Right atrium auricular region (tissue), 2 donors: Measurements from ENCODE around the gene MARCHF9. TPM values are rescaled to one million over a fixed set of nuclear protein-coding genes. Genes with fewer than 3 reads are reported as not detected.

Source experiments
- DNase-seq: peaks from one replicate; pipeline ENCODE4 v3.0.0-alpha.2; 2019; ENCODE audit warnings: low spot score
- H3K27ac ChIP-seq, 2 donors: fragments of 200-600 bp; sonication (generic); 1 replicate in 1 of 2; 2 replicates in 1 of 2; pipeline ENCODE4 v1.5.1; 2016 to 2019
- H3K27me3 ChIP-seq, 2 donors: fragments of 200-600 bp; sonication (generic); one replicate each; pipeline versions ENCODE4 v1.5.1 to v1.6.0; 2017 to 2019
- H3K36me3 ChIP-seq: fragments of 200-600 bp; sonication (generic); one replicate; pipeline ENCODE4 v1.5.1; 2016
- H3K4me1 ChIP-seq, 2 donors: fragments of 200-600 bp; sonication (generic); one replicate each; pipeline versions ENCODE4 v1.5.1 to v1.6.0; 2017 to 2019
- H3K4me3 ChIP-seq, 2 donors: fragments of 200-600 bp; sonication (generic); 1 replicate in 1 of 2; 2 replicates in 1 of 2; pipeline ENCODE4 v1.5.1; 2017 to 2019; ENCODE audit warnings: mild to moderate bottlenecking in 1 of 2, moderate library complexity in 1 of 2
- H3K9me3 ChIP-seq, 2 donors: fragments of 200-600 bp; sonication (generic); one replicate each; pipeline ENCODE4 v1.5.1; 2019
- microRNA-seq, 2 donors: library from miRNA; unstranded; fragments of <30 nt; microRNA quantifications; one replicate each; pipeline ENCODE4, GENCODE V29; 2016 to 2017; ENCODE audit warnings: borderline number of aligned reads in 2 of 2, borderline replicate concordance in 1 of 2
- total RNA-seq, 2 donors: library from RNA; depleted of rRNA; stranded (reverse); fragments of >200 nt; gene quantifications; one replicate each; pipeline ENCODE4 v1.1.0, GENCODE V29; 2016
- TF ChIP-seq, protein P1 (sequence below), 2 donors: fragments of 200-600 bp; sonication (generic); IDR thresholded peaks; one replicate each; pipeline ENCODE4 v1.5.1; 2019; ENCODE audit warnings: antibody characterized with exemption in 2 of 2

MARCHF9 gene
- total RNA-seq, 2 donors from 2014 or later: 8.4 to 11.6 TPM

DNA sequence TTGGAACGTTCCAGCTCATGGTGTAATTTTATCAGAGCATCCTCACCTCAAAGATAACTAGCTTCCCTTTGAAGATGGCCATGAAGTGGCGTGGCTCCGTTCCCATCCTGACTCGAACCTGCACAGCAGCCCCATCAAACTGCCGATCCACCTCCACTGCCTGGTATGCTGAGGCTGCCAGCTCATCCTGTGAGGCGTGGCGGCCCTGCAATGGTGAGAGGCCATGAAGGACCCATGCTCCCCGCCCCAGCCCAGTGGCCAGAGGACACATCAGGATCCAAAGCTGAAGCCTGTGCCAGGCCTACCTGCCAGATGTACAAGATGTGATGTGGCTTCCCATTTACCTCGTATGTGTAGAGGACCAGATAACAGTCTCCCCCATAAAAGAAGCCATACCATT is 52.4 kb downstream of the MARCHF9 start:
- no peak for DNase-seq
- peaks cover 0 to 8% of the 10 kb centered on the region in 2 donors for H3K4me1 ChIP-seq
- H3K9me3 ChIP-seq: no peaks in the 10 kb centered on the region
- no peak overlapping the region for H3K4me3 ChIP-seq
- no peaks in the 10 kb centered on the region for H3K27me3 ChIP-seq
- peaks cover 79% of the 10 kb centered on the region for H3K36me3 ChIP-seq
- H3K27ac ChIP-seq: no peak overlapping the region
- TF ChIP-seq, protein P1, sequence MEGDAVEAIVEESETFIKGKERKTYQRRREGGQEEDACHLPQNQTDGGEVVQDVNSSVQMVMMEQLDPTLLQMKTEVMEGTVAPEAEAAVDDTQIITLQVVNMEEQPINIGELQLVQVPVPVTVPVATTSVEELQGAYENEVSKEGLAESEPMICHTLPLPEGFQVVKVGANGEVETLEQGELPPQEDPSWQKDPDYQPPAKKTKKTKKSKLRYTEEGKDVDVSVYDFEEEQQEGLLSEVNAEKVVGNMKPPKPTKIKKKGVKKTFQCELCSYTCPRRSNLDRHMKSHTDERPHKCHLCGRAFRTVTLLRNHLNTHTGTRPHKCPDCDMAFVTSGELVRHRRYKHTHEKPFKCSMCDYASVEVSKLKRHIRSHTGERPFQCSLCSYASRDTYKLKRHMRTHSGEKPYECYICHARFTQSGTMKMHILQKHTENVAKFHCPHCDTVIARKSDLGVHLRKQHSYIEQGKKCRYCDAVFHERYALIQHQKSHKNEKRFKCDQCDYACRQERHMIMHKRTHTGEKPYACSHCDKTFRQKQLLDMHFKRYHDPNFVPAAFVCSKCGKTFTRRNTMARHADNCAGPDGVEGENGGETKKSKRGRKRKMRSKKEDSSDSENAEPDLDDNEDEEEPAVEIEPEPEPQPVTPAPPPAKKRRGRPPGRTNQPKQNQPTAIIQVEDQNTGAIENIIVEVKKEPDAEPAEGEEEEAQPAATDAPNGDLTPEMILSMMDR (IDR thresholded peaks at IDR 0.05): no peak

DNA sequence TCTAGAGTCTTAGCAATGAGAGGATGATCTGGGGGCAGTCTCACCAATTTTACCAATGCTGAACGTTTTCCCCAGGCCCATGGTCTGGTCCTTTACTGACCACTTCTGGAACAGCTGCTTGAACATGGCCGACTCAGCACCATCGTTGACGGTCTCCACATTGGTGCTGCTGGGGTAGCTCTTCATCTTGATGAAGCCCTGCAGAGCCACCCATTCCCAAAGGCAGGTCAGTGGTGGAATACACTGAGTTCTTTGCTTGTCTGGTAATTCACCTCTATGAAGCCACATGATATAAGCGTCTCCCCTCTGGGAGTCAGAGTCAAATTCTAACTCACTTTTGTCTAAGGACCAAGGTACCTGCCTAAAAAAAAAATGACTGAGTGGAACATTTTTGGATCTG is 53.4 kb downstream of the MARCHF9 start:
- Histone ChIP-seq H3K27me3 (no peaks in the 10 kb centered on the region), H3K9me3 (no peaks in the 10 kb centered on the region), H3K4me1 (peaks cover 0 to 6% of the 10 kb centered on the region in 2 donors), H3K27ac (no peak overlapping the region), H3K36me3 (peaks cover 73% of the 10 kb centered on the region), H3K4me3 (no peak overlapping the region)
- DNase-seq: no peak
- TF ChIP-seq, protein P1 (IDR thresholded peaks at IDR 0.05): no peak

DNA sequence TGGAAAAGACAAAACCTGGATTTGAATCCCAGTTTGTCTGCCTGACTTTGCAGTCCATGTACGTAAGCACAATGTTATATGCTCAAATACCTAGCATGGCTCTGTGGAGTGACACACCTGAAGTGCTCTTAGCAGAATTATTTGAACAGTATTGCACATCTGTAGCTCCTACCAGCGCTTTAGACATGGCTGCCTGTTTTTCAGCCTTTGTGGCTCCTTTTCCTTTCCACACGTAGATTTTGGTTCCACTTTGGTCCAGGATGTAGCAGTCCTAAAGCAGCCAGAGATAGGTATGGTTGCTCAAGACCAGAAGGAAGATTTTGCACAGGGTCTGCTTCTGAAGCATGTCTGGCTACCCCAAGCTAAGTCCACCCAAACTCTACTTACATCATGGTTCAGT is 54.5 kb downstream of the MARCHF9 start:
- Histone ChIP-seq H3K27ac (no peak overlapping the region), H3K9me3 (no peaks in the 10 kb centered on the region), H3K36me3 (peaks cover 63% of the 10 kb centered on the region), H3K4me3 (no peak overlapping the region), H3K27me3 (no peaks in the 10 kb centered on the region), H3K4me1 (peaks cover 0 to 6% of the 10 kb centered on the region in 2 donors)
- DNase-seq: no peak
- TF ChIP-seq, protein P1 (IDR thresholded peaks at IDR 0.05): no peak

Small RNA genes lying within 50 kb of the gene (microRNA-seq; reads per million reads assigned to microRNA genes)
- gene MIR6759: 0 reads per million in 2 donors

Other genes starting within 250 kb of the MARCHF9 start
- 10 to 100 TPM; 19.8 to 25.0 TPM for gene DDIT3, start 234.6 kb upstream of the MARCHF9 start, total RNA-seq
- 10 to 100 TPM; 12.5 to 14.4 TPM for gene MBD6, start 232.3 kb upstream of the MARCHF9 start, total RNA-seq
- gene DCTN2, start 207.9 kb upstream of the MARCHF9 start, total RNA-seq: 100 to 1,000 TPM; 109 to 114 TPM
- gene KIF5A, start 205.1 kb upstream of the MARCHF9 start, total RNA-seq: under 1 TPM; 0.11 to 0.12 TPM
- 10 to 100 TPM; 22.1 to 25.2 TPM for gene PIP4K2C, start 163.9 kb upstream of the MARCHF9 start, total RNA-seq
- gene DTX3, start 150.3 kb upstream of the MARCHF9 start, total RNA-seq: 10 to 100 TPM; 22.3 to 32.5 TPM
- 10 to 100 TPM in 1 of 2 donors, 1 to 10 TPM in 1; 7.4 to 11.0 TPM for gene ARHGEF25, start 143.7 kb upstream of the MARCHF9 start, total RNA-seq
- gene B4GALNT1, start 121.9 kb upstream of the MARCHF9 start, total RNA-seq: 1 to 10 TPM; 3.5 to 4.4 TPM
- 100 to 1,000 TPM; 161 to 173 TPM for gene OS9, start 61.0 kb upstream of the MARCHF9 start, total RNA-seq
- gene AGAP2, start 16.4 kb upstream of the MARCHF9 start, total RNA-seq: 1 to 10 TPM in 1 of 2 donors, under 1 TPM in 1; 0.75 to 4.8 TPM
- 10 to 100 TPM; 50.3 to 59.6 TPM for gene TSPAN31, start 10.1 kb upstream of the MARCHF9 start, total RNA-seq
- gene CDK4, start 2.8 kb upstream of the MARCHF9 start, total RNA-seq: 10 to 100 TPM; 32.1 to 59.7 TPM
- gene CYP27B1, start 12.0 kb downstream of the MARCHF9 start, total RNA-seq: under 1 TPM; 0.28 to 0.33 TPM
- 1 to 10 TPM; 1.5 to 8.5 TPM for gene METTL1, start 17.0 kb downstream of the MARCHF9 start, total RNA-seq
- 1 to 10 TPM; 1.9 to 3.6 TPM for gene EEF1AKMT3, start 17.5 kb downstream of the MARCHF9 start, total RNA-seq
- 10 to 100 TPM; 20.0 to 23.2 TPM for gene TSFM, start 27.7 kb downstream of the MARCHF9 start, total RNA-seq
- gene AVIL, start 63.6 kb downstream of the MARCHF9 start, total RNA-seq: 1 to 10 TPM; 1.3 to 2.6 TPM
- 100 to 1,000 TPM in 1 of 2 donors, 10 to 100 TPM in 1; 67.6 to 105 TPM for gene CTDSP2, start 91.6 kb downstream of the MARCHF9 start, total RNA-seq
- 1 to 10 TPM; 2.6 to 6.0 TPM for gene ATP23, start 186.5 kb downstream of the MARCHF9 start, total RNA-seq